ENCODE results near the gene MYCBP2. TPM values are rescaled to one million over a fixed set of nuclear protein-coding genes. Genes with fewer than 3 reads are reported as not detected.

The MYCBP2 gene
- total RNA-seq, 1 donor from 2014 or later: 42.2 TPM

DNA sequence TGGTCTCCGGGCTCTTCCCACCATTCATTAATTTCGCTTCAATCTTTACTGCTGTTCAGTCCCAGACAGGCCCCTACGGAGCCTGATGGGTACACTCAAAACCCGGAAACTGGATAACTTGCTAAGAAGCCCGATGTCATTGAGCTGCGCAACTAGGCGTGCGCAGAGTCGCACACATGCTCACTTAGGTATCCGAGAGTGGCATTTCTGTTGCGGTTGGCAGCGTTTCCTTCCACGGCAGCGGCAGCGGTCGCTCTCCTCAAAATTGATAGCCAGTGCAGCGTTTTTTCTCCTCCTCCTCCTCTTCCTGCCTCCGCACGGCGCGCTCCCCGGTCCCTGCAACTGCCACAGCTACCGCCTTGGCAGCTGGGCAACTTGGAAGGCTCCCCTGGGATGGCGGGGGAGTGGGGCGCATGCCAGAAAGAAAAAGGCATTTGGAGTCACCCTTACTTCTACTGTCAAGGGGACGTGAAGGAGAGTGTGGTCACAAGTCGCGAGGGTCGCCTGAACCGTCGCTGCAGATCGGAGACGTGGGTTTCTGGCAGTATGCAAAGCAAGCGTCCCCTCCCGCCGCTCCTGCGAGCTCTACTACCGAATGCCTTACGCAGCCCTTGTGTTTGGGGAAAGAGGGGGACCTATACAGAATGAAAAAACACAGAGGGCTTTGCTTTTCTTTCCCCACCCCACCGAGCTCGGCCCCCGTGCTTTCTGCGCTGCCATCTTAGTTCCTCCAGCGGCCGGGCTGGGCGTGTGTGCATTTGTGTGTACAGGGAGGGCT, 2.4 kb upstream of the MYCBP2 start:
- H3K27ac ChIP-seq (replicated peaks): peak overlapping the region; percentile 91
- H3K36me3 ChIP-seq: no peaks in the 10 kb centered on the region
- no peaks in the 10 kb centered on the region for H3K9me3 ChIP-seq (replicated peaks)
- TF ChIP-seq, protein P1, sequence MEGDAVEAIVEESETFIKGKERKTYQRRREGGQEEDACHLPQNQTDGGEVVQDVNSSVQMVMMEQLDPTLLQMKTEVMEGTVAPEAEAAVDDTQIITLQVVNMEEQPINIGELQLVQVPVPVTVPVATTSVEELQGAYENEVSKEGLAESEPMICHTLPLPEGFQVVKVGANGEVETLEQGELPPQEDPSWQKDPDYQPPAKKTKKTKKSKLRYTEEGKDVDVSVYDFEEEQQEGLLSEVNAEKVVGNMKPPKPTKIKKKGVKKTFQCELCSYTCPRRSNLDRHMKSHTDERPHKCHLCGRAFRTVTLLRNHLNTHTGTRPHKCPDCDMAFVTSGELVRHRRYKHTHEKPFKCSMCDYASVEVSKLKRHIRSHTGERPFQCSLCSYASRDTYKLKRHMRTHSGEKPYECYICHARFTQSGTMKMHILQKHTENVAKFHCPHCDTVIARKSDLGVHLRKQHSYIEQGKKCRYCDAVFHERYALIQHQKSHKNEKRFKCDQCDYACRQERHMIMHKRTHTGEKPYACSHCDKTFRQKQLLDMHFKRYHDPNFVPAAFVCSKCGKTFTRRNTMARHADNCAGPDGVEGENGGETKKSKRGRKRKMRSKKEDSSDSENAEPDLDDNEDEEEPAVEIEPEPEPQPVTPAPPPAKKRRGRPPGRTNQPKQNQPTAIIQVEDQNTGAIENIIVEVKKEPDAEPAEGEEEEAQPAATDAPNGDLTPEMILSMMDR (IDR thresholded peaks at IDR 0.05; ENCODE audit: borderline replicate concordance): no peak
- no peaks in the 10 kb centered on the region for H3K27me3 ChIP-seq (ENCODE audit: low read depth)
- intact Hi-C loops (cut with micrococcal nuclease): no loop called here
- peak; percentile 80 for DNase-seq
- peak overlapping the region; percentile 85 for H3K4me3 ChIP-seq
- peaks cover 56% of the 10 kb centered on the region for H3K4me1 ChIP-seq

DNA sequence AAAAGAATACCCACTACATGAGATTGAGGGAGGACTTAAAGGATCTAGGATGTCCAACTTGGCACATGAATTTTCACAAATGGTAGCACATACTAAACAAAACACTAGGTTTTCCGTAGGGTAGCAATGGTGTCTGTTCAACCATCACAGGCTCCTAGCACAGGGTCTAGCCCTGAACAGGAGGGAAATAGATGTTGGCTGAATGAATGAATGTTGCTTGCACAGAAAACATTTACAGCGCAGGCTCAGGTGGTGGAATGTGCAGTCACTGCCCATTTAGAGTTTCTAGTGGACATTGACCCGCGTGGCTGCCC, 1.9 kb upstream of the MYCBP2 start:
- TF ChIP-seq, protein P1 (IDR thresholded peaks at IDR 0.05; ENCODE audit: borderline replicate concordance): no peak
- H3K4me1 ChIP-seq: peaks cover 61% of the 10 kb centered on the region
- H3K27ac ChIP-seq (replicated peaks): peak overlapping the region; percentile 91
- peak overlapping the region; percentile 85 for H3K4me3 ChIP-seq
- H3K27me3 ChIP-seq (ENCODE audit: low read depth): no peaks in the 10 kb centered on the region
- no peak for DNase-seq
- intact Hi-C loops (cut with micrococcal nuclease): no loop called here
- H3K36me3 ChIP-seq: no peaks in the 10 kb centered on the region
- H3K9me3 ChIP-seq (replicated peaks): no peaks in the 10 kb centered on the region

DNA sequence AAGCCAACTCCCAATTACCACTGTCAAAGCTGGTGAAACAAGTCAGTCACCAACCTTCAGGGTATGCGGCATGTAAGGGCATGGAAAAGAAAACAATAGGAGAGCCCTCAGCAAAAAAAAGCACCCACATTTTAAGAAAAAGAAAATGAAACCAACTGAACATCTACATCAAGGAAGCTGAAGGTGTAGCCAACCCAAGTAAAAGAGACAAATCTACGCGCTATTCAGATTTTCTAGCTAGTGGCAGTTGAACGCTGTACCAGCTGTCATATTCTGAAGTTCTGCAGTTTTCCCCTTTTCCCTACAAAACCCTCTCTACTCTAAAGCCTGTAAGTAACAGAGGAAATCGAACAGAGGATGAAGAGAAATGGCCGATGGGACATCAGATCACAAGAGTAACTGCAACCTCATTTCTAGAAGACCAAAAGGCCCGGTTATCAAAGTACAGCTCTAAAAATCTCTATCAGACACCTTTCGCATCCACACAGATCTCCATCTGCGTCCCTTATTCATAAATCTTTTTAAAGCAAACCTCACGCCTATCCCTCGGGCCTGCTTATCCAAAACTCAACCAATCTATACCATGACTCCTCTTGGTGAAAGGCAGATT, 1.4 kb downstream of the MYCBP2 start:
- Histone ChIP-seq H3K4me1 (peaks cover 93% of the 10 kb centered on the region), H3K27me3 (ENCODE audit: low read depth) (no peaks in the 10 kb centered on the region), H3K36me3 (no peaks in the 10 kb centered on the region), H3K4me3 (peak overlapping the region; percentile 93), H3K27ac (replicated peaks) (peak overlapping the region; percentile 65), H3K9me3 (replicated peaks) (no peaks in the 10 kb centered on the region)
- TF ChIP-seq, protein P1 (IDR thresholded peaks at IDR 0.05; ENCODE audit: borderline replicate concordance): no peak
- no peak for DNase-seq
- intact Hi-C loops (cut with micrococcal nuclease): no loop called here

DNA sequence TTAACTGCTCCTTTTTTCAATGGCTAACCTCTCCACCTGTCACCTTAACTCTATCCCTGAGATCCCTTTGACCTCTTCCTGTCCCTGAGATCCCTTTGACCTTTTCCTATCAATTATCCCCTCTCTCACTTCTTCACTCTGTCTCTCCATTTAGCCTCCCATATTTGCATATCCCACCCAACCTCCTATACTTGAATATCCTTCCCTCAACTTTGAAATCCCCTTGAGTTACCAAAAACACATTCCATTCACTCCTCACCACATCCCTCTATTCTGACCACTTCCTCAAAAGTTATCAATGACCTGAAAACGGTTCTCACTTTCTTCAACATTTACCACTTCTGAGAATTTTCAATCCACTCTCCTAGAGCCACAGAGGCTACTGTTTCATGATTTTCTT, 3.0 kb downstream of the MYCBP2 start:
- Histone ChIP-seq H3K27me3 (ENCODE audit: low read depth) (no peaks in the 10 kb centered on the region), H3K36me3 (no peaks in the 10 kb centered on the region), H3K4me3 (no peak overlapping the region), H3K9me3 (replicated peaks) (no peaks in the 10 kb centered on the region), H3K4me1 (peaks cover 95% of the 10 kb centered on the region), H3K27ac (replicated peaks) (no peak overlapping the region)
- TF ChIP-seq, protein P1 (IDR thresholded peaks at IDR 0.05; ENCODE audit: borderline replicate concordance): no peak
- intact Hi-C loops (cut with micrococcal nuclease): no loop called here
- no peak for DNase-seq

DNA sequence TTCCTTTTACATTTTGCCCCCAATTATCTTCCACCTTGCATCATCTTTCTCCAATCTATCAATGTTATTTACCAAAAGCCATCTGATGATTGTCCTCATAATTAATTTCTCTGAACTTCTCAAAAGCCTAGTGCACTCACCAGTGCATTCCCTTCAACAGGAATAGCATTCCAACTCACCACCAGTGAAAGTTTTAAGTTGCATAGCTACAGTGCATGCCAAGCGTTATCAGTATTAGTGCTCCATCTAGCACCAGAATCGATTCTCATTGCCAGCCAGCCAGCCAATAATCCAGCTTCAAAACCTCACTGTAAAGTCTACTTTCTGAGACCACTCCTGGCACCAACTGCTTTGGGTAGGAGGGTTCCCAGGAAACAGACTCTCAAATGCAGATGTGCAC, 7.4 kb downstream of the MYCBP2 start:
- TF ChIP-seq, protein P1 (IDR thresholded peaks at IDR 0.05; ENCODE audit: borderline replicate concordance): no peak
- intact Hi-C loops (cut with micrococcal nuclease): no loop called here
- no peak for DNase-seq
- Histone ChIP-seq H3K9me3 (replicated peaks) (no peaks in the 10 kb centered on the region), H3K4me1 (peaks cover 81% of the 10 kb centered on the region), H3K36me3 (no peaks in the 10 kb centered on the region), H3K27ac (replicated peaks) (no peak overlapping the region), H3K4me3 (no peak overlapping the region), H3K27me3 (ENCODE audit: low read depth) (no peaks in the 10 kb centered on the region)
